Lower leg skin (tissue), 3 donors: ENCODE data around the gene PLEK2.

Experiments used
- POLR2A ChIP-seq, 2 donors: fragments of 450-650 bp; IDR thresholded peaks; one replicate each; pipeline ENCODE4 v1.6.1; 2016 to 2017; ENCODE audit warnings: antibody characterized with exemption in 2 of 2, mild to moderate bottlenecking in 1 of 2, moderate library complexity in 1 of 2
- TF ChIP-seq, protein P1 (sequence below), 3 donors: fragments of 450-650 bp; IDR thresholded peaks; one replicate each; pipeline ENCODE4 v1.5.1; 2016; ENCODE audit warnings: antibody characterized with exemption in 3 of 3, mild to moderate bottlenecking in 3 of 3, moderate library complexity in 2 of 3

GRCh38 chr14:67395876-67396189, 16.1 kb downstream of the PLEK2 start:
- TF ChIP-seq, protein P1, sequence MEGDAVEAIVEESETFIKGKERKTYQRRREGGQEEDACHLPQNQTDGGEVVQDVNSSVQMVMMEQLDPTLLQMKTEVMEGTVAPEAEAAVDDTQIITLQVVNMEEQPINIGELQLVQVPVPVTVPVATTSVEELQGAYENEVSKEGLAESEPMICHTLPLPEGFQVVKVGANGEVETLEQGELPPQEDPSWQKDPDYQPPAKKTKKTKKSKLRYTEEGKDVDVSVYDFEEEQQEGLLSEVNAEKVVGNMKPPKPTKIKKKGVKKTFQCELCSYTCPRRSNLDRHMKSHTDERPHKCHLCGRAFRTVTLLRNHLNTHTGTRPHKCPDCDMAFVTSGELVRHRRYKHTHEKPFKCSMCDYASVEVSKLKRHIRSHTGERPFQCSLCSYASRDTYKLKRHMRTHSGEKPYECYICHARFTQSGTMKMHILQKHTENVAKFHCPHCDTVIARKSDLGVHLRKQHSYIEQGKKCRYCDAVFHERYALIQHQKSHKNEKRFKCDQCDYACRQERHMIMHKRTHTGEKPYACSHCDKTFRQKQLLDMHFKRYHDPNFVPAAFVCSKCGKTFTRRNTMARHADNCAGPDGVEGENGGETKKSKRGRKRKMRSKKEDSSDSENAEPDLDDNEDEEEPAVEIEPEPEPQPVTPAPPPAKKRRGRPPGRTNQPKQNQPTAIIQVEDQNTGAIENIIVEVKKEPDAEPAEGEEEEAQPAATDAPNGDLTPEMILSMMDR (IDR thresholded peaks at IDR 0.05) = no peak
- TF ChIP-seq POLR2A (IDR thresholded peaks at IDR 0.05) = no peak
